Ramos (cell line): Measurements from ENCODE around the gene MARK1.
"Not testable (repeated sequence)": the region's sequence is repeated elsewhere in the genome, so short reads cannot be mapped to it uniquely, and the experiment has no call there.

Experiments used
- in situ Hi-C: fragments of 300-500 bp; cut with MboI; formaldehyde crosslinking; loops from one replicate; pipeline ENCODE4 v1.14.3; 2022; ENCODE audit warnings: low sequenced_read_pairs; ENCODE audit not compliant: unreplicated experiment

MARK1 gene

GRCh38 chr1:220604926-220605325 is 77.0 kb downstream of the MARK1 start:
- in situ Hi-C loops = no loop called here

- in situ Hi-C loops = not testable (repeated sequence)
Measured at GRCh38 chr1:220605651-220606050, 77.7 kb downstream of the MARK1 start.

GRCh38 chr1:220611100-220611499 is 83.2 kb downstream of the MARK1 start:
- in situ Hi-C loops = not testable (repeated sequence)

- in situ Hi-C loops = no loop called here
Measured at GRCh38 chr1:220616836-220617235, 88.9 kb downstream of the MARK1 start.

- in situ Hi-C loops = no loop called here
Measured at GRCh38 chr1:220628431-220628830, 100.5 kb downstream of the MARK1 start.

- in situ Hi-C loops = no loop called here
Measured at GRCh38 chr1:220631238-220631815, 103.4 kb downstream of the MARK1 start.

- in situ Hi-C loops = no loop called here
Measured at GRCh38 chr1:220637759-220638158, 109.8 kb downstream of the MARK1 start.

GRCh38 chr1:220642285-220642684 is 114.3 kb downstream of the MARK1 start:
- in situ Hi-C loops = no loop called here

- in situ Hi-C loops = no loop called here
Measured at GRCh38 chr1:220652995-220653394, 125.1 kb downstream of the MARK1 start.

GRCh38 chr1:220655509-220655908 is 127.6 kb downstream of the MARK1 start:
- in situ Hi-C loops = no loop called here

GRCh38 chr1:220655961-220656740 is 128.2 kb downstream of the MARK1 start:
- in situ Hi-C loops = no loop called here

GRCh38 chr1:220666349-220666748 is 138.4 kb downstream of the MARK1 start:
- in situ Hi-C loops = no loop called here

- in situ Hi-C loops = no loop called here
Measured at GRCh38 chr1:220669005-220669404, 141.1 kb downstream of the MARK1 start.

GRCh38 chr1:220670365-220670764 is 142.4 kb downstream of the MARK1 start:
- in situ Hi-C loops = no loop called here

- in situ Hi-C loops = no loop called here
Measured at GRCh38 chr1:220673921-220674320, 146.0 kb downstream of the MARK1 start.

GRCh38 chr1:220677251-220677650 is 149.3 kb downstream of the MARK1 start:
- in situ Hi-C loops = no loop called here

- in situ Hi-C loops = no loop called here
Measured at GRCh38 chr1:220680085-220680687, 152.2 kb downstream of the MARK1 start.

- in situ Hi-C loops = no loop called here
Measured at GRCh38 chr1:220681220-220681880, 153.4 kb downstream of the MARK1 start.

- in situ Hi-C loops = no loop called here
Measured at GRCh38 chr1:220682901-220683576, 155.1 kb downstream of the MARK1 start.

- in situ Hi-C loops = not testable (repeated sequence)
Measured at GRCh38 chr1:220683716-220684115, 155.8 kb downstream of the MARK1 start.
